RKO (cell line): Measurements from ENCODE around the gene GARRE1.
A peak's percentile ranks its signal among the peaks of the same experiment; 100 is the strongest.
"Not testable (repeated sequence)": the region's sequence is repeated elsewhere in the genome, so short reads cannot be mapped to it uniquely, and the experiment has no call there.

ENCODE experiments used
- DNase-seq: peaks from one replicate; pipeline ENCODE4 v3.0.0-alpha.2; 2016; ENCODE audit warnings: low spot score

Gene GARRE1

GRCh38 chr19:34232566-34233481, 21.5 kb upstream of the GARRE1 start:
- peak; percentile 79 for DNase-seq

- no peak for DNase-seq
Measured at GRCh38 chr19:34235425-34235940, 18.9 kb upstream of the GARRE1 start.

GRCh38 chr19:34236035-34236987, 18.0 kb upstream of the GARRE1 start:
- no peak for DNase-seq

GRCh38 chr19:34237283-34237682, 17.1 kb upstream of the GARRE1 start:
- no peak for DNase-seq

DNA sequence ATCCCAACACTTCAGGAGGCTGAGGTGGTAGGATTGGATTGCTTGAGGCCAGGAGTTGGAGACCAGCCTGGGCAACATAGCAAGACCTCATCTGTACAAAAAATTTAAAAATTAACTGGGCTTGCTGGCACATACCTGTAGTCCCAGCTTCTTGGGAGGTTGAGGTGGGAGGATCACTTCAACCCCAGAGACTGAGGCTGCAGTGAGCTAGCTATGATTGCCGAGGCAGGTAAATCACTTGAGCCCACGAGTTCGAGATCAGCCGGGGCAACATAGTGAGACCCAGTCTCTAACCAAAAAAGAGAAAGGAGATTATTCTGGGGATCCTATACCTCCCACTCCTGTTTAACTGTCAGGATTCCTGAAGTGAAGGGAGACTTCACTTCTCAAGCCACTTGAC, 16.4 kb upstream of the GARRE1 start:
- DNase-seq = no peak

- DNase-seq = no peak
Measured at GRCh38 chr19:34241513-34242337, 12.6 kb upstream of the GARRE1 start.

GRCh38 chr19:34243138-34243875, 11.0 kb upstream of the GARRE1 start:
- not testable (repeated sequence) for DNase-seq

DNA sequence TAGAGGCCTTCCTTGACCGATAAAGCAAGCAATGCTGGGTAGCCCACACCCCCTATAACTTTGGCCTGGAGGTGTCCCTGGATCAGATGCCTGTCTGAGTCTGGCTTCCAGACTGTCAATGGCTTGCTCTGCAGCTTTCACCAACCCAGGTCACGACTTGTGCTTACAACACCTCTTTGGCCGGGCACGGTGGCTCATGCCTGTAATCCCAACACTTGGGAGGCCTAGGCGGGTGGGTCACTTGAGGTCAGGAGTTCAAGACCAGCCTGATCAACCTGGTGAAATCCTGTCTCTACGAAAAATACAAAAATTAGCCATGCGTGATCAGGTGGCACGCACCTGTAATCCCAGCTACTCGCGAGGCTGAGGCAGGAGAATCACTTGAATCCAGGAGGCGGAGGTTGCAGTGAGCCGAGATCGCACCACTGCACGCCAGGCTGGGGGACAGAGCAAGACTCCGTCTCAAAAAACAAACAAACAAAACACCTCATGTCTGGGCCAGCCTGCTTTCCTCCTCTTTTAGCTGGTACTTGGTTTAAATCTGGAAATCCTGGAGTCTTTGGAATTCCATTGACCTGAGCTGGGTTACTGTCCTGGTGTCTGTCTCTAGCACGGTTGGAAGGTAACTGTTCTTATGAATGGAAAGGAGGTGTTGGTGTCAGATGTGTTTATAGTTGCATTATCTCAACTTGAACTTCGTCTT, 10.3 kb upstream of the GARRE1 start:
- DNase-seq = no peak

- DNase-seq = no peak
Measured at GRCh38 chr19:34244611-34245299, 9.6 kb upstream of the GARRE1 start.

DNA sequence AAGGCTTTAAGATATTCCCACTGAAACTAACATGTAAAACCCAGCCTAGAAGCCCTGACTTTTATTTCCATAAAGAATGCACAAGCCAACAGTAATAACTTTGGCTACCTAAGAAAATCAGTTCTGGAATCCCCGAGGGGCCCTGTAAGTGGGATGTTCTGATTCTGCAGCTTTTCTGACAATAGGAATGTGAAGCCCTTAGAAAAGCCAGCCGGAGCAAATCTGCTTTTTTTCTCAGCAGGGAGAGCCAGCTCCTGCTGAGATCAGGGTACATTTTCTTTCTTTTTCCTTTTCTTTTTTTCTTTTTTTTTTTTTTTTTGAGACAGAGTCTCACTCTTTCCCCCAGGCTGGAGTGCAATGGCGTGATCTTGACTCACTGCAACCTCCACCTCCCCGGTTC, 8.0 kb upstream of the GARRE1 start:
- no peak for DNase-seq

- no peak for DNase-seq
Measured at GRCh38 chr19:34248941-34249340, 5.4 kb upstream of the GARRE1 start.

DNA sequence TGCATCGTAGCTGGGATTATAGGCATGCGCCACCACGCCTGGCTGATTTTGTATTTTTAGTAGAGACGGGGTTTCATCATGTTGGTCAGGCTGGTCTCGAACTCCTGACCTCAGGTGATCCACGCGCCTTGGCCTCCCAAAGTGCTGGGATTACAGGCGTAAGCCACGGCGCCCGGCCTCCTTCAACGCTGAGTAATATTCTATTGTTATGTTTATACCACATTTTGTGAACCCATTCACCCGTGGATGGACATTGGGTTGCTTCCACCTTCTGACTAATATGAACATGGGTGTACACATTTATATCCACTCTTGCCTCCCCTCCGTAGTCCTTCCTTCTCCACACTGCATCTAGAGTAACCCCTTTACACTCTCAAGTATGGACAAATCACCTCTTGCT, 1.2 kb upstream of the GARRE1 start:
- not testable (repeated sequence) for DNase-seq

GRCh38 chr19:34253681-34254045, 691 bp upstream of the GARRE1 start:
- not testable (repeated sequence) for DNase-seq

DNA sequence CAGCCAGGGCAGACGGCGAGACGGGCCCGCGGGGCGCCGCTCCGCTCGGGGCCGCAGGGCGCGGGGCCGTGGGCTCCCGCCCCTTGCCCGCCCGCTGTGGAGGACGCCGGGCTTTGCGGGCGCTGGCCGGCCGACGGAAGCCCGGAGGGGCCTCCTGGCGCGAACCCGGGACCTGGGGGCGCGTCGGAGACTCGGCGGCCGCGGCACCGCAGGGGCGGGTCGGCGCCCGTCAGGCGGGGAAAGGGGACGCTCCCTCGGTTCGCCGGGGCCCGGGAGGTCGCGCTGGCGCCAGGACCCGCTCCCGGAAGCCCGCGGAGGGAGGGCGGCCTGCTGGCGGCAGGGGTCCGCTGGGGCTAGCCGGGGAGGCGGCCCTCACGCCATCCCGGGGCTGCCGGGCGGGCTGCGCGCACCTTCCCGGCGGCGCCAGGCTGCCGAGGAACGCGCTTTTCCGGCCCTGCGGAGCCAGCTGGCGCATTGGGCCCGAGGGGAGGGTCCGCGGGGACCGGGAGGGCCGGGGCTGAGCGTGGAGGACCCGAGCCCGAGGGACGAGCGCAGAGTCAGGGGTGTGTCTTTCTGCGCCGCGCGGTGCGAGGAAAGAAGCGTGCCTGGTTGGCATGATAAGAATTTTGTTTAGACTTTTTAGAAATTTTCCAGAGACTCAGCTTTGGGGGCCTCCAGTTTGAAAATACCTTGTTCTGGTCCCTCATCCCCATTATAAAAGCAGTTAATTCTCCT, 511 bp downstream of the GARRE1 start:
- peak; percentile 51 for DNase-seq

DNA sequence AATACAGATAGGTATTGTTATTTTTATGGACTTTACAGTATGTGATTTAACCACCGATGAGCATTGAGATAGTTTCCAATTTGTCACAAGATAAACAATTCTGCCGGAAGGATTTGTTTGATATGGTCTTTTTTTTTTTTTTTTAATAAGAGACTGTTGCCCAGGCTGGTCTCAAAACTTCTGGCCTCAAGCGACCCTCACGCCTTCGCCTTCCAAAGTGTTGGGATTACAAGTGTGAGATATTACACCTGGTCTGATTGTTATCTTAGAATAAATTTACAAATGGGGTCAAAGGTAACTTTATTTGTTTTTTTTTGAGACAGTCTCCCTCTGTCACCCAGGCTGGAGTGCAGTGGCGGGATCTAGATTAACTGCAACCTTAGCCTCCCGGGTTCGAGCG, 1.2 kb downstream of the GARRE1 start:
- no peak for DNase-seq

- no peak for DNase-seq
Measured at GRCh38 chr19:34256835-34257558, 2.6 kb downstream of the GARRE1 start.

GRCh38 chr19:34257559-34257924, 3.2 kb downstream of the GARRE1 start:
- DNase-seq = no peak

- DNase-seq = no peak
Measured at GRCh38 chr19:34259367-34260095, 5.2 kb downstream of the GARRE1 start.
